Mesenchymal stem cell (in vitro differentiated cells and primary cell): ENCODE measurements around the gene PARD3B.

Experiments used
- DNase-seq: peaks from one replicate; pipeline ENCODE4 v3.0.0-alpha.2; 2013
- H2AFZ ChIP-seq: one replicate; pipeline ENCODE4 v1.6.1; 2013; ENCODE audit warnings: low read depth, mild to moderate bottlenecking, control low read depth, inconsistent platforms, low read length, moderate library complexity
- H2AK5ac ChIP-seq: 2 replicates; pipeline ENCODE4 v1.6.1; 2013; ENCODE audit warnings: low read length, moderate library complexity, mild to moderate bottlenecking, inconsistent platforms; ENCODE audit not compliant: severe bottlenecking
- H2BK120ac ChIP-seq: one replicate; pipeline ENCODE4 v1.6.1; 2013; ENCODE audit warnings: low read depth, mild to moderate bottlenecking, inconsistent platforms, low read length, moderate library complexity
- H2BK12ac ChIP-seq, 2 experiments: one replicate each; pipeline ENCODE4 v1.6.1; 2013; ENCODE audit warnings: inconsistent platforms in 2 of 2, low read length in 2 of 2, mild to moderate bottlenecking in 2 of 2, moderate library complexity in 2 of 2, control low read depth in 1 of 2
- H2BK15ac ChIP-seq: one replicate; pipeline ENCODE4 v1.6.1; 2013; ENCODE audit warnings: mild to moderate bottlenecking, low read depth, inconsistent platforms; ENCODE audit not compliant: poor library complexity, severe bottlenecking
- H2BK5ac ChIP-seq: 2 replicates; pipeline ENCODE4 v1.6.1; 2013; ENCODE audit warnings: low read depth, mild to moderate bottlenecking, low read length, control low read depth, inconsistent platforms; ENCODE audit not compliant: poor library complexity, severe bottlenecking
- H3K14ac ChIP-seq, 2 experiments: one replicate each; pipeline ENCODE4 v1.6.1; 2013; ENCODE audit warnings: inconsistent platforms in 2 of 2, low read length in 2 of 2, control low read depth in 1 of 2, mild to moderate bottlenecking in 1 of 2, moderate library complexity in 1 of 2
- H3K18ac ChIP-seq, 2 experiments: one replicate each; pipeline ENCODE4 v1.6.1; 2013; ENCODE audit warnings: inconsistent platforms in 2 of 2, low read length in 2 of 2, control low read depth in 1 of 2, low read depth in 1 of 2, mild to moderate bottlenecking in 1 of 2
- H3K23ac ChIP-seq, 2 experiments: one replicate each; pipeline ENCODE4 v1.6.1; 2013; ENCODE audit warnings: inconsistent platforms in 2 of 2, low read length in 2 of 2, mild to moderate bottlenecking in 2 of 2, moderate library complexity in 2 of 2, control low read depth in 1 of 2
- H3K27ac ChIP-seq: 2 replicates; pipeline ENCODE4 v1.5.1; 2013; ENCODE audit warnings: mild to moderate bottlenecking, moderate library complexity, low read length, control low read depth, inconsistent platforms; ENCODE audit not compliant: poor library complexity, severe bottlenecking
- H3K27me3 ChIP-seq, 2 experiments: 2 replicates each; pipeline versions ENCODE4 v1.6.1 to v1.7.0; 2013; ENCODE audit warnings: low read length in 2 of 2, mild to moderate bottlenecking in 2 of 2, moderate library complexity in 2 of 2, control low read depth in 1 of 2, inconsistent platforms in 1 of 2; ENCODE audit not compliant: control insufficient read depth in 1 of 2, insufficient read depth in 1 of 2
- H3K36me3 ChIP-seq, 2 experiments: 2 replicates each; pipeline versions ENCODE4 v1.6.1 to v1.7.0; 2013; ENCODE audit warnings: low read length in 2 of 2, control low read depth in 1 of 2, inconsistent platforms in 1 of 2, low read depth in 1 of 2, mild to moderate bottlenecking in 1 of 2; ENCODE audit not compliant: insufficient read depth in 2 of 2, control insufficient read depth in 1 of 2
- H3K4ac ChIP-seq, 2 experiments: one replicate each; pipeline ENCODE4 v1.6.1; 2013; ENCODE audit warnings: inconsistent platforms in 2 of 2, low read length in 2 of 2, mild to moderate bottlenecking in 2 of 2, moderate library complexity in 2 of 2, control low read depth in 1 of 2, low read depth in 1 of 2
- H3K4me1 ChIP-seq: 2 replicates; pipeline ENCODE4 v1.6.1; 2013; ENCODE audit warnings: low read depth, low read length, control low read depth; ENCODE audit not compliant: control insufficient read depth, insufficient read depth
- H3K4me2 ChIP-seq: 2 replicates; pipeline ENCODE4 v1.6.1; 2013; ENCODE audit warnings: low read length, mild to moderate bottlenecking, inconsistent platforms; ENCODE audit not compliant: poor library complexity, severe bottlenecking
- H3K4me3 ChIP-seq, 2 experiments: 2 replicates each; pipeline versions ENCODE4 v1.5.1 to v1.7.0; 2013; ENCODE audit warnings: low read length in 2 of 2, mild to moderate bottlenecking in 2 of 2, control low read depth in 1 of 2, low read depth in 1 of 2; ENCODE audit not compliant: insufficient read depth in 1 of 2
- H3K79me1 ChIP-seq: replicated peaks from 2 replicates; pipeline ENCODE4 v1.6.1; 2013; ENCODE audit warnings: mild to moderate bottlenecking, control low read depth, low read length, inconsistent platforms; ENCODE audit not compliant: poor library complexity, severe bottlenecking
- H3K9ac ChIP-seq: 2 replicates; pipeline ENCODE4 v1.7.0; 2013; ENCODE audit warnings: mild to moderate bottlenecking, low read length, moderate library complexity
- H3K9me3 ChIP-seq: 2 replicates; pipeline ENCODE4 v1.7.0; 2013; ENCODE audit warnings: mild to moderate bottlenecking, low read length; ENCODE audit not compliant: control insufficient read depth
- H4K8ac ChIP-seq: one replicate; pipeline ENCODE4 v1.6.1; 2013; ENCODE audit warnings: inconsistent platforms, mild to moderate bottlenecking, low read length, moderate library complexity
- H4K91ac ChIP-seq: one replicate; pipeline ENCODE4 v1.6.1; 2013; ENCODE audit warnings: mild to moderate bottlenecking, low read length, inconsistent platforms
- WGBS: methylation state at CpG from one replicate; pipeline ENCODE4 v1.1.7; 2013; ENCODE audit warnings: mixed read lengths; 5-methylcytosine and 5-hydroxymethylcytosine counted together

The PARD3B gene

DNA sequence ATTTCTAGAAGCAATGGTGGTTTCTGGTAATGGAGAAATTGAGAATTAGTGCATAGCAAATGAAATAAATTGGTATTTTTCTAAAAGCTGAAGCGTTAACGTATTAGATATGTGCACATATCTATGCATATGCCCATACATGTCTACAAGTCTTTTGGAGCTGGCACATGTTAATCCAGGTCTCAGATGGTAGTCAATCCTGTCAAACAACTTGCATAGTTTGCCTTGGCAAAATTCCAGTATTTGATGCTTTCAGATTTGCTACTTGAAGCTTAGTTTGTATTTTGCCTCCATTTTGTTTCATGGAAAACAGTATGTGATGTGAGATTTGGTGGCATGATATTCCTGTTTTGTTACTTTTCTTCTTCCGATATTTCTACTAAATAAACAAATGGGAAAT, 304.6 kb downstream of the PARD3B start:
- Histone ChIP-seq H3K4me3 (no peak overlapping the region), H3K18ac (no peak overlapping the region), H2AFZ (no peak overlapping the region), H3K4me1 (no peaks in the 10 kb centered on the region), H3K4ac (no peak overlapping the region), H3K36me3 (no peaks in the 10 kb centered on the region), H4K91ac (no peak overlapping the region), H3K27ac (no peak overlapping the region), H4K8ac (no peak overlapping the region), H3K14ac (no peak overlapping the region), H2BK12ac (no peak overlapping the region), H3K4me2 (no peak overlapping the region), H3K27me3 (no peaks in the 10 kb centered on the region), H2BK5ac (no peak overlapping the region), H3K79me1 (no peaks in the 10 kb centered on the region), H3K23ac (no peak overlapping the region), H2AK5ac (no peak overlapping the region), H2BK15ac (no peak overlapping the region), H3K9me3 (no peaks in the 10 kb centered on the region), H3K9ac (no peak overlapping the region), H2BK120ac (no peak overlapping the region)
- no peak for DNase-seq
- no CpG with 5 or more reads among the region's 3 CpGs for WGBS

DNA sequence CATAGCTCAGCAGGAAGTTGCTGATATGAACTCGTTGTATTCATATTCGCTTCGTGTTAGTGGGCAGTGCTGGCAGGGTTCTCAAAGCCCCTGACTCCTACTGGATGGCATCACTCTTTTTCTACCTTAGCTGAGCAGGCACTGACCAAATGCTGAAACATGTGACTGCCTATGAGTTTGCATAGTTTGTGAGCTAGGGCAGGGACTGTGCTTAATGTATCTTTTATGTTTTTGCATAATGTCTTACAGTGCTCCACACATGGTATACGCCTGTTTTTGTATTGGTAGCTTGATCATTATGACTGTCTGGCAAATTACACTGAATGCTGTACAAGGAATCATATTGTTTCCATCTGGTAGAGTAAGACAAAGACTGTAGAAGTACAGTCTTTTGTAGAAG, 305.3 kb downstream of the PARD3B start:
- Histone ChIP-seq H2BK15ac (no peak overlapping the region), H3K4me2 (no peak overlapping the region), H4K8ac (no peak overlapping the region), H2BK120ac (no peak overlapping the region), H3K14ac (no peak overlapping the region), H3K4me1 (no peaks in the 10 kb centered on the region), H2AFZ (no peak overlapping the region), H3K9me3 (no peaks in the 10 kb centered on the region), H2BK12ac (no peak overlapping the region), H3K9ac (no peak overlapping the region), H3K4ac (no peak overlapping the region), H3K27me3 (no peaks in the 10 kb centered on the region), H3K27ac (no peak overlapping the region), H3K18ac (no peak overlapping the region), H3K23ac (no peak overlapping the region), H4K91ac (no peak overlapping the region), H3K36me3 (no peaks in the 10 kb centered on the region), H3K4me3 (no peak overlapping the region), H2AK5ac (no peak overlapping the region), H2BK5ac (no peak overlapping the region), H3K79me1 (no peaks in the 10 kb centered on the region)
- DNase-seq = no peak
- 91% methylated on average over 4 of the region's 4 CpGs for WGBS

DNA sequence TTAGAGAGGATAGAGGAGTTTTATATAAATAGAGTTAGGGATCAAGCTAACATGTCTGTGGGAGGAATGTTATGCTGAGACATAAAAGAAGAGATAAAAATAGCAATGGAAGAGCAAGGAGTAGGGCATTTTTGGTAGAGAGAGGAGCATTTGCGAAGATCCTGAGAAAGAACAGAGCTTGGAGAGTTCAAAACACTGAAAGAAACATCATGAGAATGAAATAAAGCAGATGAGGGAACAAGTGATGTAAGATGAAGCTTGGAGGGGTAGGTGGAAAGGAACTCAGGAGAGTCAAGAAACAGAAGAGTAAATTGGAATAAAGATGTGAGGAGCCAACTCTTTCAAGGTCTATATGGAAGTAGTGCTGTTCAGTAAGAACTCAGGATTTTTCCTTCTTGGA, 308.6 kb downstream of the PARD3B start:
- Histone ChIP-seq H3K4me1 (no peaks in the 10 kb centered on the region), H2BK12ac (no peak overlapping the region), H2BK120ac (no peak overlapping the region), H2BK5ac (no peak overlapping the region), H3K27me3 (no peaks in the 10 kb centered on the region), H3K14ac (no peak overlapping the region), H3K4me2 (no peak overlapping the region), H3K79me1 (peaks cover 1% of the 10 kb centered on the region), H3K9ac (no peak overlapping the region), H2BK15ac (no peak overlapping the region), H3K27ac (no peak overlapping the region), H4K91ac (no peak overlapping the region), H3K9me3 (no peaks in the 10 kb centered on the region), H4K8ac (no peak overlapping the region), H2AK5ac (no peak overlapping the region), H3K4me3 (no peak overlapping the region), H3K18ac (no peak overlapping the region), H2AFZ (no peak overlapping the region), H3K36me3 (no peaks in the 10 kb centered on the region), H3K23ac (no peak overlapping the region), H3K4ac (no peak overlapping the region)
- WGBS = 100% methylated on average over 1 of the region's 1 CpG
- no peak for DNase-seq

DNA sequence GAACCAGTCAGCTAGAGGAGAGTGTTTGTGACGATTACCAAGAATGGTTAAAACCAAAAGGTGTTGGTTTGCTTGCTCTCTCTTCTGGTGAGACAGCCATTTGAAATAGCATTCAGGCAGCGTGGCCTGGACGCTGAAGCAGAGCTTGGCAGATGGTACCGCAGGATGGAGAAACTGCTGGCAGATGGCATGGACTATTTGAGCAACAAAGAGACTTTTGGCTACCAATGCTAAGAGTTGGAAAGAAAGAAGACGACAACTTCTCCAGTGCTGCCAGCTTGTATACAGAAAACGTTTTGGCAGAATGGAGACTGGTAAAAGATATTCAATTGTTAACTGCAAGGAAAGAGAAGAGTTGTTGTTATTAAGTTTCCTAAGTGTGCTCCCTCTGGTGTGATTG, 315.0 kb downstream of the PARD3B start:
- no peak overlapping the region for H3K4ac ChIP-seq
- no peaks in the 10 kb centered on the region for H3K36me3 ChIP-seq
- peak overlapping the region in 1 of 2 experiments; percentile 8 for H3K18ac ChIP-seq
- DNase-seq = no peak
- H3K79me1 ChIP-seq = peaks cover 1% of the 10 kb centered on the region
- H3K9me3 ChIP-seq = peaks cover 7% of the 10 kb centered on the region
- no peak overlapping the region for H3K14ac ChIP-seq
- no peak overlapping the region for H2BK15ac ChIP-seq
- H3K4me1 ChIP-seq = no peaks in the 10 kb centered on the region
- H3K27ac ChIP-seq = no peak overlapping the region
- H2BK5ac ChIP-seq = no peak overlapping the region
- no peak overlapping the region for H2BK120ac ChIP-seq
- H3K23ac ChIP-seq = no peak overlapping the region
- WGBS = 92% methylated on average over 6 of the region's 6 CpGs
- H4K8ac ChIP-seq = no peak overlapping the region
- H3K4me3 ChIP-seq = no peak overlapping the region
- H3K4me2 ChIP-seq = no peak overlapping the region
- no peak overlapping the region for H3K9ac ChIP-seq
- no peak overlapping the region for H2BK12ac ChIP-seq
- no peaks in the 10 kb centered on the region for H3K27me3 ChIP-seq
- H2AFZ ChIP-seq = no peak overlapping the region
- H4K91ac ChIP-seq = no peak overlapping the region
- H2AK5ac ChIP-seq = no peak overlapping the region
